GM12878 (cell line): Measurements from ENCODE around the gene TRIM13. TPM values are rescaled to one million over a fixed set of nuclear protein-coding genes. Genes with fewer than 3 reads are reported as not detected.

ENCODE experiments used
- ATAC-seq: fragments of 200-7000 bp; cut with Tn5 transposase; 3 replicates; pipeline ENCODE4 v1.9.1; 2020; ENCODE audit warnings: mild to moderate bottlenecking, moderate library complexity
- BruUV-seq: library from RNA; stranded (reverse); fragments of 400-500 nt; replicated peaks from 2 replicates; lab custom pipeline; 2021; lab: Mats Ljungman, UMichigan
- CTCF ChIA-PET: fragments of 300-600 bp; sonication (Branson Sonifier 250); formaldehyde crosslinking; extraction: SDS; loops from one replicate; lab custom pipeline; 2021; ENCODE audit warnings: inconsistent platforms; lab: Yijun Ruan, JAX
- POLR2A ChIA-PET: fragments of 350-600 bp; formaldehyde crosslinking; extraction: SDS; loops from one replicate; lab custom pipeline; 2021; ENCODE audit warnings: inconsistent platforms; lab: Charles Lee
- RAD21 ChIA-PET: fragments of 300-600 bp; sonication (Branson Sonifier 250); formaldehyde crosslinking; loops from one replicate; lab custom pipeline; 2023; ENCODE audit warnings: antibody characterized with exemption; ENCODE audit not compliant: unreplicated experiment; lab: Charles Lee
- SMC1A ChIA-PET: fragments of 300-600 bp; sonication (Branson Sonifier 250); formaldehyde crosslinking; loops from one replicate; lab custom pipeline; 2023; ENCODE audit not compliant: unreplicated experiment, uncharacterized antibody; lab: Charles Lee
- DNase-seq: peaks from one replicate; pipeline ENCODE4 v3.0.0-alpha.2; 2011; ENCODE audit warnings: low read depth, low spot score
- FAIRE-seq: peaks from 3 replicates; lab custom pipeline; 2011; peaks lifted over from hg19 to GRCh38; lab: Jason Lieb, UNC
- H2AFZ ChIP-seq: 2 replicates; pipeline ENCODE4 v1.6.0; 2011; ENCODE audit warnings: low read depth, low read length, control low read depth; ENCODE audit not compliant: control insufficient read depth
- H3K27ac ChIP-seq: 2 replicates; pipeline ENCODE4 v1.5.1; 2011; ENCODE audit warnings: control low read depth; ENCODE audit not compliant: control insufficient read depth, insufficient read depth
- H3K27me3 ChIP-seq, 2 experiments: replicated peaks in 1 of 2; 2 replicates each; pipeline versions ENCODE4 v1.6.0 to v1.6.1; 2011; ENCODE audit warnings: low read length in 1 of 2; ENCODE audit not compliant: control insufficient read depth in 2 of 2, insufficient read depth in 2 of 2
- H3K36me3 ChIP-seq, 2 experiments: 2 replicates each; pipeline ENCODE4 v1.5.1; 2011; ENCODE audit warnings: low read length in 1 of 2; ENCODE audit not compliant: control insufficient read depth in 2 of 2, insufficient read depth in 2 of 2
- H3K4me1 ChIP-seq: 2 replicates; pipeline ENCODE4 v1.6.1; 2011; ENCODE audit warnings: mild to moderate bottlenecking, low read length, moderate library complexity, mixed read lengths; ENCODE audit not compliant: control insufficient read depth, insufficient read depth
- H3K4me2 ChIP-seq: 2 replicates; pipeline ENCODE4 v1.6.0; 2011; ENCODE audit warnings: control low read depth; ENCODE audit not compliant: control insufficient read depth, insufficient read depth
- H3K4me3 ChIP-seq: fragments of 200-600 bp; sonication (generic); 2 replicates; pipeline ENCODE4 v1.5.1; 2016
- H3K79me2 ChIP-seq: 2 replicates; pipeline ENCODE4 v1.6.0; 2011; ENCODE audit warnings: low read length; ENCODE audit not compliant: control insufficient read depth, insufficient read depth
- H3K9ac ChIP-seq: 2 replicates; pipeline ENCODE4 v1.8.0; 2011; ENCODE audit warnings: low read length, control low read depth, mixed read lengths; ENCODE audit not compliant: control insufficient read depth, insufficient read depth
- H3K9me3 ChIP-seq: replicated peaks from 3 replicates; pipeline ENCODE4 v1.5.1; 2011; ENCODE audit warnings: mild to moderate bottlenecking, low read length; ENCODE audit not compliant: control insufficient read depth, insufficient read depth
- H4K20me1 ChIP-seq: 2 replicates; pipeline ENCODE4 v1.6.0; 2011; ENCODE audit not compliant: control insufficient read depth, insufficient read depth
- CBX5 ChIP-seq: sonication (generic); IDR thresholded peaks from 2 replicates; pipeline ENCODE4 v1.6.1; 2016; ENCODE audit warnings: low read depth, moderate library complexity, mild to moderate bottlenecking, inconsistent platforms
- CHD1 ChIP-seq: IDR thresholded peaks from 2 replicates; pipeline ENCODE4 v1.6.1; 2012; ENCODE audit warnings: low read depth, low read length, improper control_type of control experiment
- JUNB ChIP-seq: IDR thresholded peaks from 2 replicates; pipeline ENCODE4 v1.6.1; 2016; ENCODE audit warnings: antibody characterized with exemption, mild to moderate bottlenecking
- NBN ChIP-seq: fragments of 450-650 bp; IDR thresholded peaks from 2 replicates; pipeline ENCODE4 v1.6.1; 2016
- ZBED1 ChIP-seq: IDR thresholded peaks from 2 replicates; pipeline ENCODE4 v1.6.1; 2016; ENCODE audit warnings: borderline replicate concordance
- WGBS: methylation state at CpG from one replicate; pipeline ENCODE4 v1.1.6; 2016; ENCODE audit warnings: low lambda C conversion rate; ENCODE audit not compliant: insufficient replicate concordance, insufficient coverage; ENCODE audit errors: missing lambda C conversion rate; 5-methylcytosine and 5-hydroxymethylcytosine counted together
- in situ Hi-C: fragments of 300-500 bp; cut with MboI; formaldehyde crosslinking; loops from 9 replicates; pipeline ENCODE4 v1.14.3; 2018; ENCODE audit warnings: mixed read lengths
- intact Hi-C: fragments of 100-400 bp; cut with micrococcal nuclease; formaldehyde crosslinking; loops from one replicate; pipeline ENCODE4 v1.14.2; 2022; ENCODE audit not compliant: unreplicated experiment
- polyA plus RNA-seq, 11 experiments: library from polyadenylated mRNA; depleted of rRNA in 4 of 11; unstranded in 6 of 11; stranded (reverse) in 5 of 11; fragments of >200 nt; fragmentation: Nextera tagmentation in 4 of 11; fragmentation: Illumina TruSeq in 1 of 11; extraction: Ambion mirVana in 4 of 11; extraction: Trizol in 1 of 11; gene quantifications; 1 replicate in 1 of 11; 2 replicates in 10 of 11; pipeline versions ENCODE4 v1.2.1 to v1.2.3, GENCODE V29; 2011 to 2016; ENCODE audit warnings: inconsistent platforms in 2 of 11, missing spikeins in 2 of 11, low read depth in 1 of 11
- total RNA-seq, 4 experiments: library from RNA; depleted of rRNA in 3 of 4; stranded (reverse); fragments of >200 nt in 3 of 4; fragmentation: Illumina TruSeq in 1 of 4; extraction: Trizol in 1 of 4; gene quantifications; 2 replicates each; pipeline versions ENCODE4 v1.2.1 to v1.2.3, GENCODE V29; 2013 to 2021
- TF ChIP-seq, protein P1 (sequence below): fragments of 450-650 bp; IDR thresholded peaks from 2 replicates; pipeline ENCODE4 v1.6.1; 2016; ENCODE audit warnings: mild to moderate bottlenecking, moderate library complexity, borderline replicate concordance

The TRIM13 gene
- total and polyA plus RNA-seq, 10 of the 15 experiments (the other 5 are each of a cell fraction or from before 2014, with no cell fraction given): 15.4 to 33.8 (median 21.0) TPM

DNA sequence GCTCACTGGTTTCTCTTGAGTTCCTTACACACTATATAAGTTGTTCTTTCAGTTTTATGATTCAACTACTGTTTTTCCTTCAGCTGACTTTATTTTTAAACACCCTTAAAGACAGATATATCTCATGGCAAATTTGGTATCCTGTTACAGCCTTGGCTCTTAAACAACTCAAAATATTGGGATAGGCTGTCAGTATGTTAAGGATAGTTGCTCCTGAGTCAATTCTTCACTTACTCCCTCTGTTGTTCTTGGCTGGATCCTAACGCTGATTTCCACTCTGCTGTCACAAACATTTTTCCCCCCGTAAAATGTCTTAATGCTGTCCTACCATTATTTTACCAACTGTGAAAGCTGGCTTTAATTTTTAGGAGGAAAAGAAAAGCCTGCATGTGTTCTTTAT, 19.6 kb downstream of the TRIM13 start:
- intact Hi-C loops: no loop called here
- H3K27ac ChIP-seq: no peak overlapping the region
- ChIA-PET SMC1A (interaction anchor here (0.8 to 3.1 kb wide), 2 partner anchors 15 to 30 kb away, joined by 3 to 10 read pairs; no protein-coding TSS in a partner anchor), RAD21 (no interaction called here), POLR2A (no interaction called here), CTCF (no interaction called here)
- in situ Hi-C loops: no loop called here
- no TSS peak for BruUV-seq
- no peak overlapping the region for H2AFZ ChIP-seq
- no peak for DNase-seq
- 100% methylated on average over 2 of the region's 2 CpGs for WGBS
- no peak for ATAC-seq
- H3K9me3 ChIP-seq: no peaks in the 10 kb centered on the region
- no peaks in the 10 kb centered on the region for H4K20me1 ChIP-seq
- H3K4me1 ChIP-seq: no peaks in the 10 kb centered on the region
- no peak for FAIRE-seq
- H3K9ac ChIP-seq: no peak overlapping the region
- TF ChIP-seq, protein P1, sequence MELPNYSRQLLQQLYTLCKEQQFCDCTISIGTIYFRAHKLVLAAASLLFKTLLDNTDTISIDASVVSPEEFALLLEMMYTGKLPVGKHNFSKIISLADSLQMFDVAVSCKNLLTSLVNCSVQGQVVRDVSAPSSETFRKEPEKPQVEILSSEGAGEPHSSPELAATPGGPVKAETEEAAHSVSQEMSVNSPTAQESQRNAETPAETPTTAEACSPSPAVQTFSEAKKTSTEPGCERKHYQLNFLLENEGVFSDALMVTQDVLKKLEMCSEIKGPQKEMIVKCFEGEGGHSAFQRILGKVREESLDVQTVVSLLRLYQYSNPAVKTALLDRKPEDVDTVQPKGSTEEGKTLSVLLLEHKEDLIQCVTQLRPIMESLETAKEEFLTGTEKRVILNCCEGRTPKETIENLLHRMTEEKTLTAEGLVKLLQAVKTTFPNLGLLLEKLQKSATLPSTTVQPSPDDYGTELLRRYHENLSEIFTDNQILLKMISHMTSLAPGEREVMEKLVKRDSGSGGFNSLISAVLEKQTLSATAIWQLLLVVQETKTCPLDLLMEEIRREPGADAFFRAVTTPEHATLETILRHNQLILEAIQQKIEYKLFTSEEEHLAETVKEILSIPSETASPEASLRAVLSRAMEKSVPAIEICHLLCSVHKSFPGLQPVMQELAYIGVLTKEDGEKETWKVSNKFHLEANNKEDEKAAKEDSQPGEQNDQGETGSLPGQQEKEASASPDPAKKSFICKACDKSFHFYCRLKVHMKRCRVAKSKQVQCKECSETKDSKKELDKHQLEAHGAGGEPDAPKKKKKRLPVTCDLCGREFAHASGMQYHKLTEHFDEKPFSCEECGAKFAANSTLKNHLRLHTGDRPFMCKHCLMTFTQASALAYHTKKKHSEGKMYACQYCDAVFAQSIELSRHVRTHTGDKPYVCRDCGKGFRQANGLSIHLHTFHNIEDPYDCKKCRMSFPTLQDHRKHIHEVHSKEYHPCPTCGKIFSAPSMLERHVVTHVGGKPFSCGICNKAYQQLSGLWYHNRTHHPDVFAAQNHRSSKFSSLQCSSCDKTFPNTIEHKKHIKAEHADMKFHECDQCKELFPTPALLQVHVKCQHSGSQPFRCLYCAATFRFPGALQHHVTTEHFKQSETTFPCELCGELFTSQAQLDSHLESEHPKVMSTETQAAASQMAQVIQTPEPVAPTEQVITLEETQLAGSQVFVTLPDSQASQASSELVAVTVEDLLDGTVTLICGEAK: no peak
- TF ChIP-seq CBX5 (no peak), CHD1 (no peak), JUNB (no peak), NBN (no peak), ZBED1 (no peak)
- no peaks in the 10 kb centered on the region for H3K27me3 ChIP-seq
- no peak overlapping the region for H3K4me3 ChIP-seq
- H3K4me2 ChIP-seq: no peak overlapping the region
- H3K79me2 ChIP-seq: peaks cover 1% of the 10 kb centered on the region
- H3K36me3 ChIP-seq: peaks cover 0 to 15% of the 10 kb centered on the region in 2 experiments; a peak in 3 of 4 replicates
